Activated T-cell treated with anti-CD3 and anti-CD28 coated beads, Interleukin-2, amount 50 U/mL, for 24 hours (primary cell): Measurements from ENCODE around the gene PNMA1.
A peak's percentile ranks its signal among the peaks of the same experiment; 100 is the strongest.

Source experiments
- DNase-seq: peaks from one replicate; pipeline ENCODE4 v3.0.0-alpha.2; 2020
- H3K27ac Mint-ChIP-seq: 2 replicates; pipeline ENCODE4 v1.8.0; 2020; ENCODE audit warnings: mild to moderate bottlenecking, mixed read lengths
- H3K27me3 Mint-ChIP-seq: 2 replicates; pipeline ENCODE4 v1.8.0; 2020; ENCODE audit warnings: mixed read lengths
- H3K36me3 Mint-ChIP-seq: 2 replicates; pipeline ENCODE4 v1.8.0; 2020; ENCODE audit warnings: low read depth, mixed read lengths
- H3K4me1 Mint-ChIP-seq: 2 replicates; pipeline ENCODE4 v1.8.0; 2020; ENCODE audit warnings: low read depth, mixed read lengths
- H3K4me3 Mint-ChIP-seq: 2 replicates; pipeline ENCODE4 v1.8.0; 2020; ENCODE audit warnings: mild to moderate bottlenecking, moderate library complexity, mixed read lengths
- H3K9me3 Mint-ChIP-seq: 2 replicates; pipeline ENCODE4 v1.8.0; 2020; ENCODE audit warnings: mixed read lengths

PNMA1 gene

DNA sequence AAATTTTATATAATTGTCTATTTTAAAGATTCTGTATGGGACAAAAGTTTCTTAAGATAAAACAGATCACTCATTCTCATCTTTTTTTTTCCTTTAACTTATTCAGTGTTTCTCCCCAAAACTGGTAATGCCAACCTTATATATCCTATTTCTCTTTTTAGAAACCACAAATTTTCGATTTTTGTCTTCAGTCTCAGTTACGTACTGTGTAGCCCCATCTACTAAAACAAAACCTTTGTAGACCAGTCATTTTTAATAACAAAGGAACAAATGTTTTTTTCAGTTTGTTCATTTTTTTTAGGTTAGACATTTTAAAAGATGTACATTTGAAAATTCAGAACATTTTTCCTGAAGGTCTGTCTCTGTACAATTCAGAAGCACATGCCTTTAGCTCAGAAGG lies 18.2 kb downstream of the PNMA1 start:
- Mint-ChIP-seq H3K9me3 (no peaks in the 10 kb centered on the region), H3K36me3 (peaks cover 15% of the 10 kb centered on the region), H3K4me3 (peak overlapping the region; percentile 49), H3K27ac (peak overlapping the region; percentile 96), H3K27me3 (no peaks in the 10 kb centered on the region), H3K4me1 (peaks cover 43% of the 10 kb centered on the region)
- DNase-seq = no peak

DNA sequence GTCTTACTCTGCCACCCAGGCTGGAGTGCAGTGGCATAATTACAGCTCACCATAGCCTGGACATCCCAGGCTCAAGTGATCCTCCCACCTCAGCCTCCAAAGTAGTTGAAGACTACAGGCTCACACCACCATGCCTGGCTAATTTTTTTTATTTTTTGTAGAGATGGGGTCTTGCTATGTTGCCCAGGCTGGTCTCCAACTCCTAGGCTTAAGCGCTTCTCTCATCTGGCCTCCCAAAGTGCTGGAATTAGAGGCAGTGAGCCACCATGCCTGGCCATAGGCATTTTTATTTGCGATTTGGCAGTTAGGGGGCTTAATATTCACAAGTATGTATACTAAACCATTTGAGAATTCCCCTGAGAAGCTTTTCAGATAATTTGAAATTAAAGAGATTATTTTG lies 19.1 kb downstream of the PNMA1 start:
- Mint-ChIP-seq H3K27ac (no peak overlapping the region), H3K27me3 (no peaks in the 10 kb centered on the region), H3K36me3 (peaks cover 22% of the 10 kb centered on the region), H3K9me3 (no peaks in the 10 kb centered on the region), H3K4me1 (peaks cover 34% of the 10 kb centered on the region), H3K4me3 (no peak overlapping the region)
- no peak for DNase-seq

GRCh38 chr14:73694083-73694482 lies 20.1 kb downstream of the PNMA1 start:
- DNase-seq = no peak
- Mint-ChIP-seq H3K27ac (peak overlapping the region; percentile 37), H3K4me1 (peaks cover 27% of the 10 kb centered on the region), H3K36me3 (peaks cover 20% of the 10 kb centered on the region), H3K27me3 (no peaks in the 10 kb centered on the region), H3K9me3 (no peaks in the 10 kb centered on the region), H3K4me3 (no peak overlapping the region)

DNA sequence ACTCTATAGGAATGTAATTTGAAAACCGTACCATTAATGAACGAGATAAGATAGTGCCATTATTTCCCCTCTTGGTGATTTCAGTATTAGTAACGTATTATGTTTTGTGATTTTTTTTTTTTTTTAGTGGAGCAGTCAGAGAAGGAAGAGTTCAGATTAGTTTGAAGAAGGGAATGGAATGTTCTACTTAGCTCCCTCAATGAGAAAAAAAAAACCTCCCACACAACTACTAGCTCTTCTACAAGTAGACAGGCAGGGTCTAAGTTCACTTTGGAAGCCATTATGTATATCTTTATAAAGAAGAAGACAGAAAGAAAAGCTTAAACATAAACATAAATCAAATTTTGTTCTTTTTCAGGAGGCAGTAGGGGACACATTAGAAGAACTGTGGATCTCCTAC lies 27.3 kb downstream of the PNMA1 start:
- H3K4me3 Mint-ChIP-seq = no peak overlapping the region
- H3K27me3 Mint-ChIP-seq = no peaks in the 10 kb centered on the region
- no peak overlapping the region for H3K27ac Mint-ChIP-seq
- H3K9me3 Mint-ChIP-seq = no peaks in the 10 kb centered on the region
- H3K4me1 Mint-ChIP-seq = no peaks in the 10 kb centered on the region
- peaks cover 14% of the 10 kb centered on the region for H3K36me3 Mint-ChIP-seq
- no peak for DNase-seq

- H3K9me3 Mint-ChIP-seq = no peaks in the 10 kb centered on the region
- H3K36me3 Mint-ChIP-seq = peaks cover 9% of the 10 kb centered on the region
- no peak overlapping the region for H3K27ac Mint-ChIP-seq
- H3K4me3 Mint-ChIP-seq = no peak overlapping the region
- DNase-seq = no peak
- no peaks in the 10 kb centered on the region for H3K4me1 Mint-ChIP-seq
- H3K27me3 Mint-ChIP-seq = no peaks in the 10 kb centered on the region
Observed at GRCh38 chr14:73685328-73685727, 28.9 kb downstream of the PNMA1 start.

DNA sequence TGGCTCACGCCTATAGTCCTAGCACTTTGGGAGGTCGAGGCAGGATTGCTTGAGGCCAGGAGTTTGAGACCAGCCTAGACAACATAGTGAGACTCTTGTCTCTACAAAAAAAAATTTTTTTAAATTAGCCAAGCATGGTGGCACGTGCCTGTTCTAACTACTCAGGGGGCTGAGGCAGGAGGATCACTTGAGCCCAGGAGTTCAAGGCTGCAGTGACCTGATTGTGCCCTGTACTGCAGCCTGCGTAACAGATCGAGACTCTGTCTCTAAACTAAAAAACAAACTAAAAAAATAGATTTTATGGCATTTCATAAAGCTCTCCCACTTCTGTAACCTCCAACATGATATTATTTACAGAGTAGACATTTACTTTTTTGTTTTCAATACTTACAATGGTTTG lies 29.6 kb downstream of the PNMA1 start:
- Mint-ChIP-seq H3K4me3 (no peak overlapping the region), H3K27me3 (no peaks in the 10 kb centered on the region), H3K36me3 (peaks cover 7% of the 10 kb centered on the region), H3K9me3 (no peaks in the 10 kb centered on the region), H3K4me1 (no peaks in the 10 kb centered on the region), H3K27ac (no peak overlapping the region)
- no peak for DNase-seq

- no peaks in the 10 kb centered on the region for H3K4me1 Mint-ChIP-seq
- DNase-seq = no peak
- no peaks in the 10 kb centered on the region for H3K27me3 Mint-ChIP-seq
- no peak overlapping the region for H3K27ac Mint-ChIP-seq
- H3K9me3 Mint-ChIP-seq = no peaks in the 10 kb centered on the region
- no peak overlapping the region for H3K4me3 Mint-ChIP-seq
- H3K36me3 Mint-ChIP-seq = peaks cover 6% of the 10 kb centered on the region
Observed at GRCh38 chr14:73680821-73681220, 33.4 kb downstream of the PNMA1 start.

DNA sequence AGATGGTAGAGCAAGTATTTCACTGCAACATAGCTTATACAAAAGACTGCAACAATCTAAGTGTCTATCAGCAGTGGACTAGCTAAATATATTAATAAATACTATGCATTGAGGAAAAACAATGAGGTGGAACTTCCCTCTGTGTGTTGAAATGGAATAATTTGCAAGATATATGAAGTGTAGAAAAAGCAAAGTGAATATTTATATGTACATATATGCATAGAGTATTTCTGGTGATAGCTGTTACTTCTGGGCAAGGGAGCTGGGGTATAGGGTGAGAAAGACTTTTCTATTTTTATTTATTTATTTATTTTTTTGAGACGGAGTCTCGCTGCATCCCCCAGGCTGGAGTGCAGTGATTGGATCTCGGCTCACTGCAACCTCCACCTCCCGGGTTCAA lies 35.5 kb downstream of the PNMA1 start:
- no peaks in the 10 kb centered on the region for H3K4me1 Mint-ChIP-seq
- peaks cover 3% of the 10 kb centered on the region for H3K36me3 Mint-ChIP-seq
- H3K27ac Mint-ChIP-seq = no peak overlapping the region
- DNase-seq = no peak
- H3K9me3 Mint-ChIP-seq = no peaks in the 10 kb centered on the region
- H3K27me3 Mint-ChIP-seq = no peaks in the 10 kb centered on the region
- H3K4me3 Mint-ChIP-seq = no peak overlapping the region

DNA sequence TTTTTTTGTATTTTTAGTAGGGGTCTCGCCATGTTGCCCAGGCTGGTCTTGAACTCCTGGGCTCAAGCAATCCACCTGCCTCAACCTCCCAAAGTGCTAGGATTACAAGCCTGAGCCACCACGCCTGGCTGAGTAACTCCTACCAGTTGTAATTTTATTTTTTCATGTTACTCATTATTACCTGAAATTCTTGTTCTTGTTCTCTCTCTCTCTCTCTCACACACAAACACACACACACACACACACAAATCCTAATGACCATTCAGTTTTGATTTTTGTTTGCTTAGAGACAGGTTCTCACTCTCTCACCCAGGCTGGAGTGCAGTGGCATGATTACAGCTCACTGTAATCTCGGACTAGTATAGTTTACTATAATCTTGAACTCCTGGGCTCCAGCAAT lies 39.2 kb downstream of the PNMA1 start:
- Mint-ChIP-seq H3K4me1 (no peaks in the 10 kb centered on the region), H3K36me3 (peaks cover 6% of the 10 kb centered on the region), H3K4me3 (no peak overlapping the region), H3K27ac (peak overlapping the region; percentile 24), H3K9me3 (no peaks in the 10 kb centered on the region), H3K27me3 (no peaks in the 10 kb centered on the region)
- DNase-seq = no peak

DNA sequence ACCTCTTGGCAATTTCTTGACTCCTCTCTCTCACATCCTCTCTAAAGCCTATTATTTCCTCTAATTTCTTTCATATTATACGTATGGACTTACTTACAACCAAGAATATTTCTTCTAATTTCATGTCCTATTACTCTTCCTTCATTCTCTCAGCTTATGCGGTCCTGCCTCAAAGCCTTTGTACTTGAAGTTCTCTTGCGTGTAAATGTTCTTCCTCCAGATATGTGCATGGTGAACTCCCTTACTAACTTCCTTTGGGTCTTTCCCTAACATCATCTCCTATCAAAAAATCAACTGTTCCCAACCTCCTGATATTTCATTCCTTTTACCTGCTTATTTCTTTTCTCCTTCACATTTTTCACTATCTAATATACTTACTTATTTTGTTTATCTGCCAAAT lies 46.3 kb downstream of the PNMA1 start:
- no peaks in the 10 kb centered on the region for H3K4me1 Mint-ChIP-seq
- H3K27ac Mint-ChIP-seq = no peak overlapping the region
- no peak overlapping the region for H3K4me3 Mint-ChIP-seq
- peaks cover 4% of the 10 kb centered on the region for H3K36me3 Mint-ChIP-seq
- no peaks in the 10 kb centered on the region for H3K27me3 Mint-ChIP-seq
- no peaks in the 10 kb centered on the region for H3K9me3 Mint-ChIP-seq
- no peak for DNase-seq

GRCh38 chr14:73666583-73666982 lies 47.6 kb downstream of the PNMA1 start:
- no peaks in the 10 kb centered on the region for H3K27me3 Mint-ChIP-seq
- DNase-seq = no peak

DNA sequence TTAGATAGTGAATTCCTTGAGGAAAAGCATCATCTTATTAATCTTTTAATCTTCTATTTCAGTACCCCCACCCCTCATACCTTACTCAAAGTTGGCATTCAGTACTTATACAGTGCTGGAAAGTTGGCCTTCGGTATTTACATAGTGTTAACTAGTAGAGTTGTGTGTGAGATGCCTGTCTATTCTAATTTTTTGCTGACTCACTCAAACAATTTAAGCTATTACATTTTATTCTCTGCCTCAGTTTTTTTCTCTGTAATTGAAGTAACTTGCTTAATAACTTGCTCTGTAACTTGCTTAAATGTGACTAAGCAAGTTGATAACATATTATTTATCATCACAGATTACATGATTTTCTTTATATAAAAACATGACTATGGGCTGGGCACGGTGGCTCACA lies 49.1 kb downstream of the PNMA1 start:
- no peak for DNase-seq
- Mint-ChIP-seq H3K36me3 (peaks cover 16% of the 10 kb centered on the region), H3K4me3 (no peak overlapping the region), H3K9me3 (no peaks in the 10 kb centered on the region), H3K27me3 (no peaks in the 10 kb centered on the region), H3K4me1 (no peaks in the 10 kb centered on the region), H3K27ac (no peak overlapping the region)

More at GRCh38 chr14:73666583-73666982, 47.6 kb downstream of the PNMA1 start:
- Mint-ChIP-seq H3K9me3 (no peaks in the 10 kb centered on the region), H3K27ac (no peak overlapping the region), H3K36me3 (peaks cover 9% of the 10 kb centered on the region), H3K4me1 (no peaks in the 10 kb centered on the region), H3K4me3 (no peak overlapping the region)

DNA sequence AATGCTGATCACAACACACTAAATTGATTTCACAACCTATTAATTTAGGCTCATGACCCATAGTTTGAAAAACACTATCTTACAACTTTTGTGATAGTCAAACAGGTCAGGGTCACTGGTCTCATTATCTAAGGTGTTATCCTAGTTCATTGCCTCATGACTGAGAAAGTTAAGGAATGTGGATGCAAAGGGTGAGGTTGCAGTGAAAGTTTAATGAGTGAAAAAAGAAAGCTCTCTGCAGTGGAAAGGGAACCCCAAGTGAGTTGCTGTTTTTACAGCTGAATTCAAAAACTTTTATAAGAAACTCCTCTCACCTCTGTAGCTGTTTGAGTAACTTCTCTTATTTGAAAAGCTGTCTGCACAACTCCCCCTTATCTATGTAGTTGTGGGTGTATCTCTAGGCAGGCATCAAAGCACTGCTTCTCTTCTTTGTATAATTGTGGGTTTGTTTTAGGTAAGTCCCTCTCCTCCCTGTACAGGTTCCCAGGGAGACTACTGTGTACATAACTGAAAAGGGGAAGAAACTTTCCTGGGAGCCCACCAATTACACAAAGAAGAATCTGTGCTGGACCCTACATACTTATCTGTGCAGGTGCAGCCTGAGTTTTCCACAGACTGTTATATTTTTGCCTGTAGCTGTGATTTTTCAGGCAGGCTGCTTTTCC lies 50.5 kb downstream of the PNMA1 start:
- Mint-ChIP-seq H3K36me3 (peaks cover 19% of the 10 kb centered on the region), H3K4me3 (no peak overlapping the region), H3K4me1 (no peaks in the 10 kb centered on the region), H3K27me3 (no peaks in the 10 kb centered on the region), H3K27ac (no peak overlapping the region), H3K9me3 (no peaks in the 10 kb centered on the region)
- DNase-seq = no peak

- peaks cover 20% of the 10 kb centered on the region for H3K36me3 Mint-ChIP-seq
- H3K9me3 Mint-ChIP-seq = no peaks in the 10 kb centered on the region
- H3K4me1 Mint-ChIP-seq = no peaks in the 10 kb centered on the region
- DNase-seq = no peak
- H3K27me3 Mint-ChIP-seq = no peaks in the 10 kb centered on the region
- no peak overlapping the region for H3K27ac Mint-ChIP-seq
- no peak overlapping the region for H3K4me3 Mint-ChIP-seq
Observed at GRCh38 chr14:73662487-73662943, 51.7 kb downstream of the PNMA1 start.

GRCh38 chr14:73661872-73662271 lies 52.3 kb downstream of the PNMA1 start:
- no peaks in the 10 kb centered on the region for H3K4me1 Mint-ChIP-seq
- no peaks in the 10 kb centered on the region for H3K27me3 Mint-ChIP-seq
- no peaks in the 10 kb centered on the region for H3K9me3 Mint-ChIP-seq

More at GRCh38 chr14:73661872-73662271, 52.3 kb downstream of the PNMA1 start:
- DNase-seq = no peak
- no peak overlapping the region for H3K27ac Mint-ChIP-seq
- H3K36me3 Mint-ChIP-seq = peaks cover 20% of the 10 kb centered on the region
- H3K4me3 Mint-ChIP-seq = no peak overlapping the region
